ENCODE measurements around the gene B3GNT2.
"Not testable (repeated sequence)": the region's sequence is repeated elsewhere in the genome, so short reads cannot be mapped to it uniquely, and the experiment has no call there.

The B3GNT2 gene

GRCh38 chr2:62185475-62186155 is 10.3 kb upstream of the B3GNT2 start:
- no peak for DNase-seq (ENCODE audit: low read depth in 2 of 2)

GRCh38 chr2:62186156-62186905 is 9.6 kb upstream of the B3GNT2 start:
- no peak for DNase-seq (ENCODE audit: low read depth in 2 of 2)

- no peak for DNase-seq (ENCODE audit: low read depth in 2 of 2)
These were observed 8.7 kb upstream of the B3GNT2 start for GRCh38 chr2:62187246-62187645.

- DNase-seq (ENCODE audit: low read depth in 2 of 2) = no peak
These were observed 7.5 kb upstream of the B3GNT2 start for GRCh38 chr2:62188416-62188815.

- no peak for DNase-seq (ENCODE audit: low read depth in 2 of 2)
These were observed 6.7 kb upstream of the B3GNT2 start for GRCh38 chr2:62189196-62189595.

- DNase-seq (ENCODE audit: low read depth in 2 of 2) = no peak
These were observed 3.1 kb upstream of the B3GNT2 start for GRCh38 chr2:62192811-62193210.

- no peak for DNase-seq (ENCODE audit: low read depth in 2 of 2)
These were observed 1.1 kb upstream of the B3GNT2 start for GRCh38 chr2:62194558-62195420.

GRCh38 chr2:62196278-62196901 is 475 bp downstream of the B3GNT2 start:
- no peak for DNase-seq (ENCODE audit: low read depth in 2 of 2)

- no peak for DNase-seq (ENCODE audit: low read depth in 2 of 2)
These were observed 1.4 kb downstream of the B3GNT2 start for GRCh38 chr2:62197011-62197924.

GRCh38 chr2:62197925-62198633 is 2.2 kb downstream of the B3GNT2 start:
- DNase-seq (ENCODE audit: low read depth in 2 of 2) = no peak

- DNase-seq (ENCODE audit: low read depth in 2 of 2) = not testable (repeated sequence)
These were observed 2.9 kb downstream of the B3GNT2 start for GRCh38 chr2:62198854-62199253.

GRCh38 chr2:62199392-62200125 is 3.6 kb downstream of the B3GNT2 start:
- DNase-seq (ENCODE audit: low read depth in 2 of 2) = no peak

- DNase-seq (ENCODE audit: low read depth in 2 of 2) = no peak
These were observed 4.5 kb downstream of the B3GNT2 start for GRCh38 chr2:62200291-62200841.

- DNase-seq (ENCODE audit: low read depth in 2 of 2) = no peak
These were observed 5.0 kb downstream of the B3GNT2 start for GRCh38 chr2:62200868-62201267.

- no peak for DNase-seq (ENCODE audit: low read depth in 2 of 2)
These were observed 5.4 kb downstream of the B3GNT2 start for GRCh38 chr2:62201307-62201706.

- DNase-seq (ENCODE audit: low read depth in 2 of 2) = no peak
These were observed 6.3 kb downstream of the B3GNT2 start for GRCh38 chr2:62202019-62202722.

- DNase-seq (ENCODE audit: low read depth in 2 of 2) = no peak
These were observed 6.8 kb downstream of the B3GNT2 start for GRCh38 chr2:62202729-62203128.

GRCh38 chr2:62203459-62203858 is 7.5 kb downstream of the B3GNT2 start:
- no peak for DNase-seq (ENCODE audit: low read depth in 2 of 2)
